DOHH2 (cell line): Measurements from ENCODE around the gene AZI2.

Experiments
- H3F3A ChIP-seq: fragments of 200-600 bp; sonication (generic), shearing (Covaris generic); 2 replicates; pipeline ENCODE4 v1.6.0; 2016; ENCODE audit warnings: antibody characterized with exemption, mild to moderate bottlenecking; ENCODE audit not compliant: control insufficient read depth, insufficient read depth
- H3K27ac ChIP-seq: fragments of 200-600 bp; sonication (generic); 2 replicates; pipeline ENCODE4 v1.5.1; 2014; ENCODE audit warnings: low read depth, mild to moderate bottlenecking, low read length, moderate library complexity
- H3K27me3 ChIP-seq: fragments of 200-600 bp; sonication (generic); 2 replicates; pipeline ENCODE4 v1.6.1; 2014; ENCODE audit warnings: mild to moderate bottlenecking, low read length, mixed read lengths; ENCODE audit not compliant: control insufficient read depth
- H3K36me3 ChIP-seq: fragments of 200-600 bp; sonication (generic); 2 replicates; pipeline ENCODE4 v1.6.1; 2014; ENCODE audit warnings: mild to moderate bottlenecking, low read length, moderate library complexity, mixed read lengths; ENCODE audit not compliant: control insufficient read depth
- H3K4me1 ChIP-seq: fragments of 200-600 bp; sonication (generic); 2 replicates; pipeline ENCODE4 v1.6.1; 2014; ENCODE audit warnings: mild to moderate bottlenecking, low read length, mixed read lengths; ENCODE audit not compliant: control insufficient read depth
- H3K4me2 ChIP-seq: fragments of 200-600 bp; sonication (generic); 2 replicates; pipeline ENCODE4 v1.6.0; 2014; ENCODE audit warnings: mild to moderate bottlenecking, low read length, moderate library complexity
- H3K4me3 ChIP-seq: fragments of 200-600 bp; sonication (generic); 2 replicates; pipeline ENCODE4 v1.5.1; 2014; ENCODE audit warnings: mild to moderate bottlenecking, low read length, mixed read lengths
- H3K79me2 ChIP-seq: fragments of 200-600 bp; sonication (generic); 2 replicates; pipeline ENCODE4 v1.6.1; 2014; ENCODE audit warnings: mild to moderate bottlenecking, low read length, mixed read lengths; ENCODE audit not compliant: control insufficient read depth
- H3K9me2 ChIP-seq: fragments of 200-600 bp; sonication (generic); replicated peaks from 2 replicates; pipeline ENCODE4 v1.6.1; 2014; ENCODE audit warnings: mild to moderate bottlenecking, low read length, mixed read lengths; ENCODE audit not compliant: control insufficient read depth
- H3K9me3 ChIP-seq: fragments of 200-600 bp; sonication (generic); 2 replicates; pipeline ENCODE4 v1.6.1; 2014; ENCODE audit warnings: antibody characterized with exemption, low read length, mixed read lengths; ENCODE audit not compliant: control insufficient read depth, insufficient read depth
- H4K20me1 ChIP-seq: fragments of 200-600 bp; sonication (generic); 2 replicates; pipeline ENCODE4 v1.6.0; 2014; ENCODE audit warnings: low read depth, mild to moderate bottlenecking, antibody characterized with exemption, low read length, moderate library complexity; ENCODE audit not compliant: control insufficient read depth, insufficient read depth
- EZH2phosphoT487 ChIP-seq: fragments of 200-600 bp; sonication (generic); IDR thresholded peaks from 2 replicates; pipeline ENCODE4 v1.6.1; 2017; ENCODE audit warnings: borderline replicate concordance, mild to moderate bottlenecking, antibody characterized with exemption, low read length, moderate library complexity, mixed read lengths
- TF ChIP-seq, protein P1 (sequence below): fragments of 200-600 bp; sonication (generic); IDR thresholded peaks from one replicate; pipeline ENCODE4 v1.5.1; 2014; ENCODE audit warnings: antibody characterized with exemption, mild to moderate bottlenecking, low read depth, low read length; ENCODE audit not compliant: poor library complexity, severe bottlenecking

AZI2 gene

GRCh38 chr3:28337230-28337629, 11.4 kb downstream of the AZI2 start:
- peaks cover 16% of the 10 kb centered on the region for H3K36me3 ChIP-seq
- no peak overlapping the region for H3K4me2 ChIP-seq
- no peak overlapping the region for H3K27ac ChIP-seq
- no peaks in the 10 kb centered on the region for H3K9me2 ChIP-seq
- H3F3A ChIP-seq, result no peaks in the 10 kb centered on the region
- H3K79me2 ChIP-seq, result peaks cover 5% of the 10 kb centered on the region; the same call in 1 of the 2 replicates
- no peaks in the 10 kb centered on the region for H3K4me1 ChIP-seq
- TF ChIP-seq, protein P1, sequence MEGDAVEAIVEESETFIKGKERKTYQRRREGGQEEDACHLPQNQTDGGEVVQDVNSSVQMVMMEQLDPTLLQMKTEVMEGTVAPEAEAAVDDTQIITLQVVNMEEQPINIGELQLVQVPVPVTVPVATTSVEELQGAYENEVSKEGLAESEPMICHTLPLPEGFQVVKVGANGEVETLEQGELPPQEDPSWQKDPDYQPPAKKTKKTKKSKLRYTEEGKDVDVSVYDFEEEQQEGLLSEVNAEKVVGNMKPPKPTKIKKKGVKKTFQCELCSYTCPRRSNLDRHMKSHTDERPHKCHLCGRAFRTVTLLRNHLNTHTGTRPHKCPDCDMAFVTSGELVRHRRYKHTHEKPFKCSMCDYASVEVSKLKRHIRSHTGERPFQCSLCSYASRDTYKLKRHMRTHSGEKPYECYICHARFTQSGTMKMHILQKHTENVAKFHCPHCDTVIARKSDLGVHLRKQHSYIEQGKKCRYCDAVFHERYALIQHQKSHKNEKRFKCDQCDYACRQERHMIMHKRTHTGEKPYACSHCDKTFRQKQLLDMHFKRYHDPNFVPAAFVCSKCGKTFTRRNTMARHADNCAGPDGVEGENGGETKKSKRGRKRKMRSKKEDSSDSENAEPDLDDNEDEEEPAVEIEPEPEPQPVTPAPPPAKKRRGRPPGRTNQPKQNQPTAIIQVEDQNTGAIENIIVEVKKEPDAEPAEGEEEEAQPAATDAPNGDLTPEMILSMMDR, result no peak
- TF ChIP-seq EZH2phosphoT487, result no peak
- no peaks in the 10 kb centered on the region for H4K20me1 ChIP-seq
- H3K9me3 ChIP-seq, result no peaks in the 10 kb centered on the region
- H3K4me3 ChIP-seq, result no peak overlapping the region
- H3K27me3 ChIP-seq, result no peaks in the 10 kb centered on the region

GRCh38 chr3:28335246-28335645, 13.4 kb downstream of the AZI2 start:
- H3K36me3 ChIP-seq, result peaks cover 16% of the 10 kb centered on the region
- no peak for TF ChIP-seq EZH2phosphoT487
- TF ChIP-seq, protein P1, result no peak
- no peaks in the 10 kb centered on the region for H3F3A ChIP-seq
- H3K79me2 ChIP-seq, result no peaks in the 10 kb centered on the region
- H3K27ac ChIP-seq, result no peak overlapping the region
- H3K4me1 ChIP-seq, result no peaks in the 10 kb centered on the region
- H4K20me1 ChIP-seq, result no peaks in the 10 kb centered on the region
- no peaks in the 10 kb centered on the region for H3K9me3 ChIP-seq
- no peaks in the 10 kb centered on the region for H3K9me2 ChIP-seq
- H3K4me2 ChIP-seq, result no peak overlapping the region
- no peak overlapping the region for H3K4me3 ChIP-seq
- H3K27me3 ChIP-seq, result no peaks in the 10 kb centered on the region

DNA sequence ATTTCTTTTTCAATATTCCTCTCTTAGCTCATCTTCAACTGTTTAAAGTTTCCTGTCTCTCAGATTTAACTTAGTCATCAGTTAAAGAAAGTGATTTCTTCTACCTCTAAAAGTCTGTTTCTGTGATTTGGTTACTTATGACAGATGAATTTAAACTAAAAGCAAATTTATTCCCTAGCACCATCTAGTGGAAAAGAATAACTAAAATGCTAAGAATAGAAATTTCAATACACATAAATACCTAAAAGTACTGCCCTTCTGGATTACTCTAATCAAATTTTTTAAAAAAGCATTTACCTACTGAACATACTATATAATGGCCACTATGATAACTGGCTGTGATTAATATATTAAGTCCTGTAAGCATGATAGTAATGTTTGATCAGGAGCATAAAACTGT, 14.1 kb downstream of the AZI2 start:
- Histone ChIP-seq H4K20me1 (no peaks in the 10 kb centered on the region), H3K4me1 (no peaks in the 10 kb centered on the region), H3K9me3 (no peaks in the 10 kb centered on the region), H3K4me2 (no peak overlapping the region), H3K9me2 (no peaks in the 10 kb centered on the region), H3K27ac (no peak overlapping the region), H3F3A (no peaks in the 10 kb centered on the region), H3K27me3 (no peaks in the 10 kb centered on the region), H3K79me2 (no peaks in the 10 kb centered on the region), H3K4me3 (no peak overlapping the region), H3K36me3 (peaks cover 9% of the 10 kb centered on the region)
- TF ChIP-seq EZH2phosphoT487, result no peak
- TF ChIP-seq, protein P1, result peak; percentile 48
